GM12873 (cell line): Measurements from ENCODE around the gene OR5H2.

Experiments used
- CTCF ChIP-seq: IDR thresholded peaks from 2 replicates; pipeline ENCODE4 v1.5.1; 2012; ENCODE audit warnings: low read depth, mild to moderate bottlenecking, moderate library complexity, low read length, control low read depth; ENCODE audit not compliant: insufficient read depth; ENCODE audit errors: missing control alignments

Gene OR5H2

GRCh38 chr3:98282205-98282604, at the start of gene OR5H2:
TSS of gene OR5H2 (plus strand) at chr3:98282505. CDS start at chr3:98282903, 398 bp downstream.
- TF ChIP-seq CTCF, result no peak

- peak; percentile 8 for TF ChIP-seq CTCF
Observed at GRCh38 chr3:98233468-98233867, 48.8 kb upstream of the OR5H2 start.

DNA sequence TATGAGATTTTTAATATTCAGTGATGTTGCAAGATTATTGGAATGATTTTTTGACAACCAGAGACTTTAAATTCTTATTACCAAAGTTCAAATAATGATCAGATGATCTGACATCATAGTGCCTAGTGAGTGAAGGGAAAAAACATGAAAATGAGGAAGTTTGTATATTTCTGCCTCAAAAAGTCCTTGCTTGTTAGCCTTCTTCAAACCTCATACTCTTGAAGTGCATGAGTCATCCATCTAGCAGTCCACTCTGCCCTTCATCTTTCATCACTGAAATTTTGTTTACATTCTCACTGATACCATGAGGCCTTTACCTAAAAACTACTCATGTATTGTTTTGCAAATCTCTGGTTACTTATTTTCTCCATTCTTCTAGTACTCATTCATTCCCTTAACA, 42.2 kb upstream of the OR5H2 start:
- TF ChIP-seq CTCF, result no peak

GRCh38 chr3:98242155-98242554, 40.1 kb upstream of the OR5H2 start:
- no peak for TF ChIP-seq CTCF

- TF ChIP-seq CTCF, result no peak
Observed at GRCh38 chr3:98243843-98244242, 38.5 kb upstream of the OR5H2 start.

DNA sequence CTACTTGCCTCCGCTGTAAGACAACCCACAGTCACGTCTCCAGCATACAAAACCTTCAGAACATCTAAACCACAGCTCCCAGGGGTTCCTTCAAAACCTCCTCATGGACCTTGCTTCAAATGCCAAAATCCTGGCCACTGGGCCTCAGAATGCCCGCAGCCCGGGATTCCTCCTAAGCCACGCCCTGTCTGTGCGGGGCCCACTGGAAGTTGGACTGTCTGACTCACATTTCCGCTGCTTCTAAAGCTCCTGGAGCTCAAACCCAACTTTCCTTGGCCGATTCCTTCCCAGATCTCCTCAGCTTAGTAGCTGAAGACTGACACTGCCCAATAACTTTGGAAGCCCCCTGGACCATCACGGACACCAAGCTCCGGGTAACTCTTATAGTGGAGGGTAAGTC, 36.2 kb upstream of the OR5H2 start:
- no peak for TF ChIP-seq CTCF

DNA sequence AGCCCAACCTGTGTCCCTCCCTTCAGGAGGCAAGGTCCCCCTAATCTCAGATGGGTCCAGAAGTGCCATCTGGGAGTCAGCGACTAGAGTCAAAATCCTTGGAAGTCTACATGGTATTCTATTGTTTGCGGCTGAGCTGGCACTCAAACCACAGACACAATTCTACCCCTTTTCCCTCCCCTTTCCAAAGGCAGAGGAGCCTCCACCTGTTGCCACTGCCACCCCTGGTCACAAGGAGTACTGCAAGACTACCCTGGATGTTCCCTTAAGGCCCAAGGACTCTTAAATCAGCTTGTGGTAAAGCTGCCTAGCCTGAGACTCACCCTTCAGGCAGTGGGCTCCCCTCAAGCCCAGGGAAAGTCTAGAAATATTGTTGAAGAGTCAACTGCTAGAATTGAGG, 22.6 kb upstream of the OR5H2 start:
- TF ChIP-seq CTCF, result peak; percentile 62
